ENCODE data around the gene ADAMTS17.

ADAMTS17 gene

GRCh38 chr15:100113351-100114080 is 228.3 kb downstream of the ADAMTS17 start:
- Mint-ChIP-seq H3K4me3 (no peak overlapping the region), H3K27me3 (peaks cover 24% of the 10 kb centered on the region), H3K36me3 (no peaks in the 10 kb centered on the region), H3K9me3 (peaks cover 7% of the 10 kb centered on the region), H3K27ac (no peak overlapping the region), H3K4me1 (no peaks in the 10 kb centered on the region)
- no peak for ATAC-seq

- Mint-ChIP-seq H3K4me3 (no peak overlapping the region), H3K9me3 (peaks cover 5% of the 10 kb centered on the region), H3K27me3 (peaks cover 30% of the 10 kb centered on the region)
Observed at GRCh38 chr15:100112636-100113305, 229.0 kb downstream of the ADAMTS17 start.

GRCh38 chr15:100112061-100112420 is 229.7 kb downstream of the ADAMTS17 start:
- H3K4me3 Mint-ChIP-seq: no peak overlapping the region
- peaks cover 5% of the 10 kb centered on the region for H3K9me3 Mint-ChIP-seq
- no peak overlapping the region for H3K27ac Mint-ChIP-seq
- H3K27me3 Mint-ChIP-seq: peaks cover 30% of the 10 kb centered on the region
- ATAC-seq: no peak
- no peaks in the 10 kb centered on the region for H3K4me1 Mint-ChIP-seq
- no peaks in the 10 kb centered on the region for H3K36me3 Mint-ChIP-seq

More at GRCh38 chr15:100112636-100113305, 229.0 kb downstream of the ADAMTS17 start:
- H3K4me1 Mint-ChIP-seq: no peaks in the 10 kb centered on the region
- no peak overlapping the region for H3K27ac Mint-ChIP-seq
- H3K36me3 Mint-ChIP-seq: no peaks in the 10 kb centered on the region
- ATAC-seq: no peak

- Mint-ChIP-seq H3K4me3 (no peak overlapping the region), H3K9me3 (peaks cover 5% of the 10 kb centered on the region), H3K4me1 (no peaks in the 10 kb centered on the region), H3K36me3 (no peaks in the 10 kb centered on the region), H3K27me3 (peaks cover 30% of the 10 kb centered on the region), H3K27ac (no peak overlapping the region)
- no peak for ATAC-seq
Observed at GRCh38 chr15:100111125-100112060, 230.4 kb downstream of the ADAMTS17 start.

GRCh38 chr15:100109486-100110035 is 232.2 kb downstream of the ADAMTS17 start:
- no peak for ATAC-seq
- Mint-ChIP-seq H3K27ac (no peak overlapping the region), H3K9me3 (peaks cover 5% of the 10 kb centered on the region), H3K27me3 (peaks cover 24% of the 10 kb centered on the region), H3K36me3 (no peaks in the 10 kb centered on the region), H3K4me1 (no peaks in the 10 kb centered on the region), H3K4me3 (no peak overlapping the region)

- Mint-ChIP-seq H3K27ac (no peak overlapping the region), H3K27me3 (peaks cover 19% of the 10 kb centered on the region), H3K36me3 (no peaks in the 10 kb centered on the region), H3K4me1 (no peaks in the 10 kb centered on the region), H3K9me3 (peaks cover 5% of the 10 kb centered on the region), H3K4me3 (no peak overlapping the region)
- no peak for ATAC-seq
Observed at GRCh38 chr15:100108846-100109245, 232.9 kb downstream of the ADAMTS17 start.

GRCh38 chr15:100108346-100108745 is 233.4 kb downstream of the ADAMTS17 start:
- no peak for ATAC-seq
- Mint-ChIP-seq H3K4me1 (no peaks in the 10 kb centered on the region), H3K27ac (no peak overlapping the region)

GRCh38 chr15:100107606-100108225 is 234.1 kb downstream of the ADAMTS17 start:
- Mint-ChIP-seq H3K9me3 (peaks cover 5% of the 10 kb centered on the region), H3K27ac (no peak overlapping the region), H3K4me1 (no peaks in the 10 kb centered on the region), H3K27me3 (peaks cover 19% of the 10 kb centered on the region), H3K36me3 (no peaks in the 10 kb centered on the region), H3K4me3 (no peak overlapping the region)
- no peak for ATAC-seq

More at GRCh38 chr15:100108346-100108745, 233.4 kb downstream of the ADAMTS17 start:
- H3K36me3 Mint-ChIP-seq: no peaks in the 10 kb centered on the region
- peaks cover 19% of the 10 kb centered on the region for H3K27me3 Mint-ChIP-seq
- H3K9me3 Mint-ChIP-seq: peaks cover 5% of the 10 kb centered on the region
- H3K4me3 Mint-ChIP-seq: no peak overlapping the region

- peaks cover 19% of the 10 kb centered on the region for H3K27me3 Mint-ChIP-seq
- ATAC-seq: no peak
Observed at GRCh38 chr15:100107151-100107550, 234.6 kb downstream of the ADAMTS17 start.

GRCh38 chr15:100106732-100107131 is 235.0 kb downstream of the ADAMTS17 start:
- H3K36me3 Mint-ChIP-seq: no peaks in the 10 kb centered on the region
- H3K4me1 Mint-ChIP-seq: no peaks in the 10 kb centered on the region
- no peak overlapping the region for H3K4me3 Mint-ChIP-seq
- ATAC-seq: no peak
- H3K9me3 Mint-ChIP-seq: peaks cover 5% of the 10 kb centered on the region
- peaks cover 19% of the 10 kb centered on the region for H3K27me3 Mint-ChIP-seq
- no peak overlapping the region for H3K27ac Mint-ChIP-seq

More at GRCh38 chr15:100107151-100107550, 234.6 kb downstream of the ADAMTS17 start:
- Mint-ChIP-seq H3K4me1 (no peaks in the 10 kb centered on the region), H3K27ac (no peak overlapping the region), H3K4me3 (no peak overlapping the region), H3K9me3 (peaks cover 5% of the 10 kb centered on the region), H3K36me3 (no peaks in the 10 kb centered on the region)

- Mint-ChIP-seq H3K27me3 (peaks cover 10% of the 10 kb centered on the region), H3K4me1 (no peaks in the 10 kb centered on the region), H3K36me3 (no peaks in the 10 kb centered on the region), H3K27ac (no peak overlapping the region), H3K9me3 (peaks cover 10% of the 10 kb centered on the region), H3K4me3 (no peak overlapping the region)
- ATAC-seq: no peak
Observed at GRCh38 chr15:100105101-100105500, 236.7 kb downstream of the ADAMTS17 start.

- Mint-ChIP-seq H3K4me3 (no peak overlapping the region), H3K27me3 (peaks cover 10% of the 10 kb centered on the region), H3K27ac (no peak overlapping the region), H3K36me3 (no peaks in the 10 kb centered on the region), H3K4me1 (no peaks in the 10 kb centered on the region), H3K9me3 (peaks cover 7% of the 10 kb centered on the region)
- no peak for ATAC-seq
Observed at GRCh38 chr15:100104245-100104644, 237.5 kb downstream of the ADAMTS17 start.

- H3K4me1 Mint-ChIP-seq: no peaks in the 10 kb centered on the region
- no peak overlapping the region for H3K27ac Mint-ChIP-seq
- no peak for ATAC-seq
- no peak overlapping the region for H3K4me3 Mint-ChIP-seq
- H3K36me3 Mint-ChIP-seq: no peaks in the 10 kb centered on the region
- peaks cover 8% of the 10 kb centered on the region for H3K27me3 Mint-ChIP-seq
- peaks cover 5% of the 10 kb centered on the region for H3K9me3 Mint-ChIP-seq
Observed at GRCh38 chr15:100103828-100104227, 237.9 kb downstream of the ADAMTS17 start.

GRCh38 chr15:100101426-100102089 is 240.2 kb downstream of the ADAMTS17 start:
- H3K36me3 Mint-ChIP-seq: no peaks in the 10 kb centered on the region
- ATAC-seq: no peak

More at GRCh38 chr15:100101426-100102089, 240.2 kb downstream of the ADAMTS17 start:
- H3K27me3 Mint-ChIP-seq: no peaks in the 10 kb centered on the region
- no peak overlapping the region for H3K4me3 Mint-ChIP-seq
- no peak overlapping the region for H3K27ac Mint-ChIP-seq
- no peaks in the 10 kb centered on the region for H3K4me1 Mint-ChIP-seq
- peaks cover 4% of the 10 kb centered on the region for H3K9me3 Mint-ChIP-seq
